NCI-H187 (cell line): ENCODE data around the gene CDCA5.
A peak's percentile ranks its signal among the peaks of the same experiment; 100 is the strongest.

Experiments
- DNase-seq, 2 experiments: peaks; one replicate each; lab custom pipeline; 2025; lab: John Stamatoyannopoulos, UW

CDCA5 gene

DNA sequence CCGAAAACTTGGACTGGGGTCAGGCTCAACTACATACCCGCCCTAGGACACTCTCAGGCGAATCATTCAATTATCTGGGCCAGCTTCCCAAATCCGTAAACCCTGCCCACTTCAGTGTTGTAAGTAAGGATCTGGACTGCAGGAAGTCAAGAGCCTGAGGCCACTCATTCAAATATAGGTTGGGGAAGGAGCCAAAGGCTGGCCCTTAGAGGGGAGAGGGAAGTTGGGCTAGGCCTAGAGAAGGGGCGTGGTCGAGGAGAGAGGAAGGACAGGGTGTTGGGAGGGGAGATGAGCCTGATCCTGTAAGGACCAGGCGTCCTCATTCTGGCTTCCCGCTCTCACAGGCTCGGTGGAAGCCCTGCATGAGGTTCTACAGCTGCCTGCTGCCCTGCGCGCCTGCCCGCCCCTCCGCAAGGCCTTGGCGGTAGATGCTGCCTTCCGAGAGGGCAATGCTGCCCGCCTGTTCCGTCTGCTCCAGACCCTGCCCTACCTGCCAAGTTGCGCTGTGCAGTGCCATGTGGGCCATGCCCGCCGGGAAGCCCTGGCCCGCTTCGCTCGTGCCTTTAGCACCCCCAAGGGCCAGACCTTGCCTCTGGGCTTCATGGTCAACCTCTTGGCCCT is 39.8 kb downstream of the CDCA5 start:
- no peak for DNase-seq

DNA sequence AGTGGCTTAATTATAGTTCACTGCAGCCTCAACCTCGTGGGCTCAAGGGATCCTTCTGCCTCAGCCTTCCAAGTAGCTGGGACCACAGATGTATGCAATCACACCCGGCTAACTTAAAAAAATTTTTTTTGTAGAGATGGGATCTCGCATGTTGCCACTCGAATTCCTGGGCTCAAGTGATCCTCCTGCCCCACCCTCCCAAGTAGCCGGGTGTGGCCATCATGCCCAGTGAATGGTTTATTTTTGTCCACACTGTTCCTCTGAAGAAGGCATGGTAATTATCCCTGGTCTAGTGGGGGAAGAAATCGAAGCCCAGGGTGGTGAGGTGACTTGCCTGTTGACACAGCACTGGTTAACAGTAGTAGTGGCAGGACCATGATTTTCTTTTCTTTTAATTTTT is 40.9 kb downstream of the CDCA5 start:
- DNase-seq = no peak

DNA sequence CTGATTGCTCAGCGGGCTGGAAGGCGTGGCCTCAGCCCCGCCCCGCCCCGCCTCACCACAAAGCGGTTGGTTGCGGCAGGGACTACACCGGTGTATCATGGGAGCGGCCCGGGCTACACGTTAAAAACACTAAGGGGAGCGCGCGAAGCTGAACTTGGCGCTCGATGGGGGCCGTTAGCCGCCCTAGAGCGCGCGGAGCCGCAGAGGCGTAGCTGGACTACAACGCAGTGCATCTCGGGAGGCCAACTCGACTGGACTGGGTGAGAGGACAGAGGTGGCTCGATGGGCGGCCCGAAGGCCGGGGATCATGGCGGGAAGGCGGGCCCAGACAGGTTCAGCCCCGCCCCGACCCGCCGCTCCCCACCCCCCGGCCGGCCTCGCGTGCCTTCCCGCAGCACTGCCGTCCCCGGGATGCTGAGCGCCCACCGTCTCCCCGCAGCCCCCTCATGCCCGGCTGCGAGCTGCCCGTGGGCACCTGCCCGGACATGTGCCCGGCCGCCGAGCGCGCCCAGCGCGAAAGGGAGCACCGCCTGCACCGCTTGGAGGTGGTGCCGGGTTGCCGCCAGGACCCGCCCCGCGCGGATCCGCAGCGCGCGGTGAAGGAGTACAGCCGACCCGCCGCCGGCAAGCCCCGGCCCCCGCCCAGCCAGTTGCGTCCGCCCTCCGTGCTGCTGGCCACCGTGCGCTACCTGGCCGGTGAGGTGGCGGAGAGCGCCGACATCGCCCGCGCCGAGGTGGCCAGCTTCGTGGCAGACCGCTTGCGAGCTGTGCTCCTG is 42.8 kb downstream of the CDCA5 start, which contains the start of gene SAC3D1:
Gene SAC3D1 (plus strand): TSS at position 364 of the 776 bp plus-strand sequence. CDS start 83 bp downstream, at position 447.
- peak; percentile 87 for DNase-seq

- no peak for DNase-seq
Measured at GRCh38 chr11:65040520-65040846, 43.4 kb downstream of the CDCA5 start.

DNA sequence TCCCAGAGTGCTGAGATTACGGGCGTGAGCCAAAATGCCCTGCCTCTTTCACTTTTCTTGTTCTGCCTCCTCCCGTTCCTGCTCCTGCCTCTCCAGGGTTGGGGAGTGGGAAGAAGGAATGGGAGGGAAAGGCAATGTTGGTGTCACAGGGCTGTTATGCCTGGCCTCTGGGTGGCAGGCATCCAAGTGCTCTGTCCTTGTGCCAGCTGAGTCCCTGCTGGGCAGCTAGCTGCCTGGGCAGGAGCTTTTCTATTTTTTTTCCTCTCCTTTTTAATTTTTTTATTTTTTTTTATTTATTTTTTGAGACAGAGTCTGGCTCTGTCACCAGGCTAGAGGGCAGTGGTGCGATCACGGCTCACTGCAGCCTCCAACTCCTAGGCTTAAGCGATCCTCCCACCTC is 46.9 kb downstream of the CDCA5 start:
- DNase-seq = no peak

GRCh38 chr11:65035579-65035978 is 48.3 kb downstream of the CDCA5 start:
- no peak for DNase-seq

- DNase-seq = no peak
Measured at GRCh38 chr11:65034423-65034822, 49.4 kb downstream of the CDCA5 start.

DNA sequence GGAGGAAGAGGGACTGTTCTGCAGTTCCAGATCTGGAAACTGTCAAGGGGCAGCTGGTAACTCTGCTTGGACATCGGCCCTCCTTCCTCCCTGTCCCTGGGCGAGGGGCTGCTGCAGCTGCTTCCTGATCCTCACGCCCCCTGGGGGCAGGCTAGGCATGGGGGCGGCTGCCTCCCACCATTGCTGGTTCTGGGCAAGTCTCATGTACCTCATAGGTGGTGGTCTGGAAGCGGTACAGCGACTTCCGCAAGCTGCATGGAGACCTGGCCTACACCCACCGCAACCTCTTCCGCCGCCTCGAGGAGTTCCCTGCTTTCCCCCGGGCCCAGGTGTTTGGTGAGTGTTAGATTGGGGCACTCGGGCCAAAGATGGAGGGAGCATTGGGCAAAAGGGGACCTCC is 51.6 kb downstream of the CDCA5 start:
- DNase-seq = no peak
